Lung (tissue), 12 donors: ENCODE measurements around the gene SCN2B. TPM values are rescaled to one million over a fixed set of nuclear protein-coding genes. Genes with fewer than 3 reads are reported as not detected.

Experiments used
- ATAC-seq: fragments of 200-7000 bp; cut with Tn5 transposase; one replicate; pipeline ENCODE4 v1.9.1; 2020; ENCODE audit warnings: moderate number of reproducible peaks; ENCODE audit not compliant: insufficient read depth, low FRiP score
- DNase-seq, 3 donors: peaks; one replicate each; pipeline ENCODE4 v3.0.0-alpha.2; 2013 to 2017
- H3K27ac ChIP-seq, 2 donors: one replicate each; pipeline ENCODE4 v1.5.1; 2013; ENCODE audit warnings: mild to moderate bottlenecking in 2 of 2, moderate library complexity in 2 of 2, control low read depth in 1 of 2, inconsistent platforms in 1 of 2, low read depth in 1 of 2, low read length in 1 of 2
- H3K27me3 ChIP-seq, 3 donors: one replicate each; pipeline ENCODE4 v1.5.1; 2013; ENCODE audit warnings: low read length in 2 of 3; ENCODE audit not compliant: control insufficient read depth in 3 of 3, insufficient read depth in 3 of 3
- H3K36me3 ChIP-seq, 4 donors: one replicate each; pipeline ENCODE4 v1.5.1; 2013; ENCODE audit warnings: low read length in 4 of 4, mild to moderate bottlenecking in 1 of 4, moderate library complexity in 1 of 4; ENCODE audit not compliant: control insufficient read depth in 4 of 4, insufficient read depth in 4 of 4
- H3K4me1 ChIP-seq, 5 donors: one replicate each; pipeline ENCODE4 v1.5.1; 2013; ENCODE audit warnings: low read length in 5 of 5, mild to moderate bottlenecking in 2 of 5, moderate library complexity in 1 of 5; ENCODE audit not compliant: control insufficient read depth in 5 of 5, insufficient read depth in 5 of 5
- H3K4me3 ChIP-seq: one replicate; pipeline ENCODE4 v1.5.1; 2013; ENCODE audit warnings: mild to moderate bottlenecking, control low read depth, moderate library complexity
- H3K9ac ChIP-seq, 2 donors: one replicate each; pipeline ENCODE4 v1.5.1; 2013; ENCODE audit warnings: low read length in 2 of 2, control low read depth in 1 of 2; ENCODE audit not compliant: insufficient read depth in 1 of 2
- H3K9me3 ChIP-seq, 4 donors: one replicate each; pipeline ENCODE4 v1.5.1; 2013; ENCODE audit warnings: low read length in 3 of 4, mild to moderate bottlenecking in 1 of 4, moderate library complexity in 1 of 4; ENCODE audit not compliant: control insufficient read depth in 4 of 4, insufficient read depth in 3 of 4
- CTCF ChIP-seq: IDR thresholded peaks from 2 replicates; pipeline ENCODE4 v1.5.1; 2012; ENCODE audit warnings: mild to moderate bottlenecking; ENCODE audit errors: control extremely low read depth, extremely low read depth
- WGBS, 2 donors: extraction: QIAGEN DNeasy Blood & Tissue Kit; methylation state at CpG; one replicate each; pipeline ENCODE4 v1.1.7; 2013; 5-methylcytosine and 5-hydroxymethylcytosine counted together
- polyA plus RNA-seq, 2 donors: library from polyadenylated mRNA; stranded (reverse); fragments of 200-250 nt; gene quantifications; one replicate each; pipeline ENCODE4 v1.2.1, GENCODE V29; 2013
- total RNA-seq, 2 donors: library from RNA; depleted of rRNA in 1 of 2; stranded (reverse); fragments of >200 nt in 1 of 2; gene quantifications; one replicate each; pipeline ENCODE4 v1.2.1, GENCODE V29; 2014 to 2021
- donor health status: control.
- donor health status: control.
- donor health status: Bipolar disorder and iron deficiency.
- donor health status: healthy.
- donor health status: DM: yes; HTN: yes; CAD: no.

SCN2B gene
- total and polyA plus RNA-seq, 4 donors: 0.03 to 1.6 (median 0.62) TPM

DNA sequence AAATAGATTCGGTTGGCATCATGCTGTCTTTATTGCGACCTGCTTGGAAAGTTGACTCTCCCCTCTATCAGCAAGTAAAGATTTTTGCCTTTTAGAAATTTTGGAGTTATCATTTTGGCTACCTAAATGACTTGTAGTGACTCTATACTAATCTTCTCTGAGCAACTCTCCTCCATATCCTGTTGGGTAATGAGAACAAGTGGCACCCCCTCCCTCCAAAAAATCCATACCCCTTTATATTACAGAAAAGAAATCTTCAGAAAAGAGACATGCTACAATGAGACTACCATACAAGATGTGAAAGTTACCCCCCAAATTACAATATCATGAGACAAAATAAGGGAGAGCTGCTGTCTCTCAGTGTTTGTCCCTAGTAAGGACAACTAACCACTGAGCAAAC is 47.1 kb upstream of the SCN2B start:
- no peak for TF ChIP-seq CTCF
- ATAC-seq: no peak
- no peak overlapping the region for H3K4me3 ChIP-seq
- no peak overlapping the region for H3K9ac ChIP-seq
- H3K36me3 ChIP-seq: peaks cover 0 to 4% (median 0%) of the 10 kb centered on the region in 4 donors
- DNase-seq: no peak
- WGBS, 2 donors: 59% methylated on average over 2 of the region's 2 CpGs
- no peaks in the 10 kb centered on the region for H3K9me3 ChIP-seq
- peaks cover 0 to 15% (median 13%) of the 10 kb centered on the region in 3 donors for H3K27me3 ChIP-seq
- H3K27ac ChIP-seq: peak overlapping the region in 1 of 2 donors; percentile 82
- no peaks in the 10 kb centered on the region for H3K4me1 ChIP-seq

DNA sequence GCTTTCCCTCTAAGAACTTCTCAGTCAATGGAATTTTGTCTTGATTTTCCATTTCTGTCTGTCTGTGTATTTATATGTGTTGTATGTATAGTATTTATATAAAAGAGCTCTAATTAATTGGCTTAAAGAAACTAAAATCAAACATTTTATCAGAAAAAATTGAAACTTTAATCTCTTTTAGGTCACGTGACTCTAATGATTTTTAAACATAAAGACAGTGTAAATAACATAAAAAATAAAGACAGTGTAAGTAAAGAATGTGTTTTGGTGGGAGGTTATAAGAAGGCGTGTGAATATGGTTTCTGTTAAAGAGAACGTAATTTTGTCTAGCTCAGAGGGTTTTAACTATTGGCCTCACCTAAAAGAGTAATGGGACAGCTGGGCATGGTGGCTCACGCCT is 46.0 kb upstream of the SCN2B start:
- no peaks in the 10 kb centered on the region for H3K9me3 ChIP-seq
- H3K27ac ChIP-seq: no peak overlapping the region
- ATAC-seq: no peak
- no peak overlapping the region for H3K9ac ChIP-seq
- TF ChIP-seq CTCF: no peak
- peaks cover 0 to 14% (median 13%) of the 10 kb centered on the region in 3 donors for H3K27me3 ChIP-seq
- H3K36me3 ChIP-seq: peaks cover 0 to under 1% (median 0%) of the 10 kb centered on the region in 4 donors
- no peak for DNase-seq
- no peaks in the 10 kb centered on the region for H3K4me1 ChIP-seq
- no peak overlapping the region for H3K4me3 ChIP-seq
- WGBS, 2 donors: 83 to 89% methylated on average over 4 of the region's 4 CpGs

GRCh38 chr11:118221419-118221818 is 45.0 kb upstream of the SCN2B start:
- DNase-seq: no peak
- ATAC-seq: no peak
- Histone ChIP-seq H3K4me3 (no peak overlapping the region), H3K9ac (no peak overlapping the region), H3K27ac (no peak overlapping the region), H3K36me3 (no peaks in the 10 kb centered on the region), H3K27me3 (peaks cover 0 to 15% (median 13%) of the 10 kb centered on the region in 3 donors), H3K9me3 (no peaks in the 10 kb centered on the region), H3K4me1 (peaks cover 0 to 3% (median 0%) of the 10 kb centered on the region in 5 donors)
- 71 to 91% methylated on average over 5 of the region's 5 CpGs for WGBS, 2 donors
- no peak for TF ChIP-seq CTCF

GRCh38 chr11:118219732-118220131 is 43.3 kb upstream of the SCN2B start:
- peaks cover 0 to 18% (median 10%) of the 10 kb centered on the region in 3 donors for H3K27me3 ChIP-seq
- H3K36me3 ChIP-seq: no peaks in the 10 kb centered on the region
- no peaks in the 10 kb centered on the region for H3K9me3 ChIP-seq
- no peak overlapping the region for H3K9ac ChIP-seq
- H3K4me1 ChIP-seq: peaks cover 0 to 4% (median 0%) of the 10 kb centered on the region in 5 donors
- H3K27ac ChIP-seq: no peak overlapping the region
- DNase-seq (no peak), ATAC-seq (no peak)
- no peak for TF ChIP-seq CTCF
- H3K4me3 ChIP-seq: no peak overlapping the region
- WGBS, 2 donors: 45 to 65% methylated on average over 1 of the region's 1 CpG
